ENCODE results near the gene DENND1A.
"Not testable (repeated sequence)": the region's sequence is repeated elsewhere in the genome, so short reads cannot be mapped to it uniquely, and the experiment has no call there.

- not testable (repeated sequence) for TF ChIP-seq CTCF (IDR thresholded peaks at IDR 0.05; ENCODE audit: insufficient read depth, low read length, poor library complexity, severe bottlenecking); EZH2phosphoT487 (conservative IDR thresholded peaks at IDR 0.05; ENCODE audit: low read length)
Measured at GRCh38 chr9:123903550-123903949, 26.4 kb downstream of the DENND1A start.

Measured in SU-DHL-6 (cell line).